Stimulated activated CD8-positive, alpha-beta memory T cell treated with anti-CD3 and anti-CD28 coated beads, Interleukin-4, amount 100 ng/mL, for 48 hours (primary cell): ENCODE measurements around the gene USP43.

Experiments used
- DNase-seq: peaks from one replicate; pipeline ENCODE4 v3.0.0-alpha.2; 2020

USP43 gene

GRCh38 chr17:9725575-9725974, 80.3 kb downstream of the USP43 start:
- DNase-seq: no peak

GRCh38 chr17:9726291-9726690, 81.0 kb downstream of the USP43 start:
- DNase-seq: no peak

- DNase-seq: no peak
Measured at GRCh38 chr17:9728005-9728404, 82.7 kb downstream of the USP43 start.

- no peak for DNase-seq
Measured at GRCh38 chr17:9728564-9728963, 83.2 kb downstream of the USP43 start.

- DNase-seq: no peak
Measured at GRCh38 chr17:9729034-9729650, 83.8 kb downstream of the USP43 start.

- DNase-seq: no peak
Measured at GRCh38 chr17:9729735-9730420, 84.6 kb downstream of the USP43 start.

GRCh38 chr17:9750524-9750923, 105.2 kb downstream of the USP43 start:
- no peak for DNase-seq

- DNase-seq: no peak
Measured at GRCh38 chr17:9755083-9755482, 109.8 kb downstream of the USP43 start.

- DNase-seq: no peak
Measured at GRCh38 chr17:9760266-9760665, 114.9 kb downstream of the USP43 start.

- no peak for DNase-seq
Measured at GRCh38 chr17:9763643-9764042, 118.3 kb downstream of the USP43 start.

GRCh38 chr17:9765322-9765721, 120.0 kb downstream of the USP43 start:
- DNase-seq: no peak

DNA sequence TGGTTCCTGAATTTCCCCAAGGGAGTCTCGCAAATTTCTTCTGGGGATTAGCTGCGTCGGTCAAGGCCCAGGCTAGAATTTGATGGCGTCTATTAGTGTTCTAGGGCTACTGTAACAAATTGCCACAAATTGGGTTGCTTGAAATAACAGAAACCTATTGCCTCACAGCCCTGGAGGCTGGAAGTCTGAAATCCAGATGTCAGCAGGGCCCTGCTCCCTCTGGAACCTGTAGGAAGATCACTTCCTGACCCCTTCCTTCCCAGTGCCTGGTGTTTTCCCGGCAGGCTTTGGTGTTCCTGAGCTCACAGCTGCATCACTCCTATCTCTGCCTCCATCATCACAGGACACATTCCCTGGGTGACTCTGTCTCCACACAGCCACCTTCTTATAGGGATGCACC, 121.7 kb downstream of the USP43 start:
- DNase-seq: no peak

GRCh38 chr17:9767432-9767991, 122.2 kb downstream of the USP43 start:
- no peak for DNase-seq

DNA sequence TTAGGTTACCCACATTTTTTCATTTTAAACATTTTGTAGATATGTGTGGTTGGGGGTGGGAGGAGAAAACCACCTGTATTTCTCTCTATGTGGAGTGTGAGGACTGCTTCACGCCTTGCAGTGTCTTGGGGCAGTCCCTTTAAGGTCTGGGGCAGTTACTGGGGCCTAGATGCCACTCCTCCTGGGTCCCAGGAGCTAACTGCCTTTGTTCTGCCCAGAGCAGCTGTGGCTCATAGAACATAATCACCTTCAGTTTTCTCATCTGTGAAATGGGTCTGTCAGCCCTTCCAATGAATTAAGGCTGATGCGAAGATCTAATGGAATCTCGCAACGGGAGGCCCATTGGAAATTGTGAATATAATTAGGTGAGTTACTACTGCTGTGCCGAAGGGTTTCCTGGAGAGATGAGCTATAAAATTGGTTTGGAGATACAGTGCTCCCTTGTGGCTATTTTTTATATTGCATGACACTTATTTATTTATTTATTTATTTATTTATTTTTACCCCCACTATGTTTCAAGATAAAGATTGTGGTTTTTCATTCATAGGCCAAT, 123.1 kb downstream of the USP43 start:
- no peak for DNase-seq

- no peak for DNase-seq
Measured at GRCh38 chr17:9769036-9769695, 123.8 kb downstream of the USP43 start.

GRCh38 chr17:9771465-9771864, 126.1 kb downstream of the USP43 start:
- DNase-seq: no peak

DNA sequence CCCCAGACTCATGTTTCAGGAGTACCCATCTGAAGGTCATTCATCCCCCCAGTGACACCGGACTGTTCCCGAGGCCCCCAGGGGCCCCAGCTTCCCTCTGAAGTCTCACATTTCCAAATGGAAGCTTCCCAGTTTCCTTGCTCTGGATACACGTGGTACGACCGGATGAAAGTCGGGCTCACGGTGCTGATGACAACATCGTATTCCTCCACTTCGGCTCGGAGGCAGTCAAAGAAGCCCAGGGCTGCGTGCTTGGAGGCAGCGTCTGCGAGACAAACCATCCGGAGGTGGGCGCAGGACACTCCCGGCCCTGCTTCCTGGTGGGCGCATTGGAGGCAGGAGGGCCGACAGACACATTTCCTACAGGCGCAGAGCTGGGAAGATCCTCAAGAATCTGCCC, 127.3 kb downstream of the USP43 start:
- DNase-seq: no peak

DNA sequence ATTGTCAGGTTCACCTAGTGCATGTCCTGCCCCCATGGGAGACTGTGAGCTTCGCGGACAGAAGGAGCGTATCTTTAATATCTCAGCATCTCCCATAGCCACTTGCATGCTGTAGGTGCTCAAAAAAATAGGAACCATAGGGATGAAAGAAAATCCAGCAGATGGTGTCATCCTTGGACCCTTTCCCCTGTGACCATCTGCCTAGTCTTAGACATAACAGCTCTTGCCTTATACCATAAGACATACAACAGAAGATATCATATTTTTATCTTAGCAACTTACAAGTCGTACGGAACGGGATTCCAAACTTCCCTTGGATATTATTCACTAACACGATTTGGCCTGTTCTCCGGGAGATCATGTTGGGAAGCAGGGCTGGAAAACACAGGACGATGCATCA, 131.6 kb downstream of the USP43 start:
- DNase-seq: no peak
